Activated naive CD4-positive, alpha-beta T cell treated with anti-CD3 and anti-CD28 coated beads for 36 hours (primary cell): ENCODE measurements around the gene RGS6. TPM values are rescaled to one million over a fixed set of nuclear protein-coding genes. Genes with fewer than 3 reads are reported as not detected.

ENCODE experiments used
- CTCF ChIA-PET: fragments of 350-600 bp; sonication (Branson Sonifier 250); formaldehyde crosslinking; loops from one replicate; lab custom pipeline; 2021; ENCODE audit warnings: antibody characterized with exemption; lab: Charles Lee
- DNase-seq: peaks from one replicate; pipeline ENCODE4 v3.0.0-alpha.2; 2020
- H3K27ac Mint-ChIP-seq: one replicate; pipeline ENCODE4 v1.8.0; 2021; ENCODE audit warnings: mild to moderate bottlenecking, mixed read lengths
- H3K27me3 Mint-ChIP-seq: one replicate; pipeline ENCODE4 v1.8.0; 2021; ENCODE audit warnings: low read depth, mixed read lengths
- H3K36me3 Mint-ChIP-seq: one replicate; pipeline ENCODE4 v1.8.0; 2021; ENCODE audit warnings: low read depth, mixed read lengths
- H3K4me1 Mint-ChIP-seq: one replicate; pipeline ENCODE4 v1.8.0; 2021; ENCODE audit warnings: low read depth, mixed read lengths
- H3K4me3 Mint-ChIP-seq: one replicate; pipeline ENCODE4 v1.8.0; 2021; ENCODE audit warnings: mild to moderate bottlenecking, moderate library complexity, mixed read lengths
- H3K9me3 Mint-ChIP-seq: one replicate; pipeline ENCODE4 v1.8.0; 2021; ENCODE audit warnings: mixed read lengths
- intact Hi-C: fragments of 100-400 bp; cut with micrococcal nuclease; formaldehyde crosslinking; loops from one replicate; pipeline ENCODE4 v1.15.1; 2023
- total RNA-seq, 2 experiments: library from RNA; stranded (reverse); gene quantifications; one replicate each; pipeline ENCODE4 v1.2.3, GENCODE V29; 2021

Gene RGS6
- total RNA-seq, 2 experiments from 2014 or later = not detected

DNA sequence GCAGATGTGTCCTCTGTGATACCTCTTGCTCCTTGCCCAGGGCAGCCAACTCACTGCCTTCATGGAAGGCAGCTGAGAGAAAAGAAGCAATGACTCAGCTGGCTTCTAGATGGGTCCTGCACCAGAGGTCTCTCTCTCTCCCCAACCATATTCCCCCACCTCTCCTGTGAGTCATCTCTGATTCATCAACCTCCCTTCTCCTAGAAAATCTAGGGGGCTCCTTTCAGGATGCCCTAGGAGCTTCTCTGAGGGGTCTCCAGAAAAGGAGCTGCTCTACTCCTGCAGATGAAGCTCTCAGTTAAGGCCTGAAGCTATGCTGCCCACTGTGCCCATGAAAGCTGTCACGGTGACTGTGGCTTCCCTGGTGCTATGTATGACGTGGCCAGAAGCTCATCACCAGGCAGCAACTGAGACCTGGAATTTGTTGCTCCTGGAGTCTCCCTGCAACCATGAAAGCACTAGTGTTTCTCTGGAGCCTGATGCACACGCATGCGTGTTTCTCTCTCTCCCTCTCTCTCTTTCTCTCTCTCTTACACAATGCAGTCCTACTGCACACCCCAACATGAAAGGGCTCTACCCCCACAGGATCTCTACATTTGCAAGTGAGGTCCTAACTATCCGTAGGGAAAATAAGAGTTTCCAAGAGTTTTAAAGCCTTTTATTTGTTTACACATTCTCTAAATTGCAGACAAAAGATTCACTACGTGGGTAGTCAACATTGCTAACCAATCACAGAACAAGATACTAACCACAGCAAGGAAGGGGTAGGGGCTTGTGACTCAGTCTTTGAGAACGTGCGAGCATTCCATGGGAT lies 676.4 kb downstream of the RGS6 start:
- H3K27me3 Mint-ChIP-seq = no peaks in the 10 kb centered on the region
- no peak for DNase-seq
- no peak overlapping the region for H3K27ac Mint-ChIP-seq
- no peaks in the 10 kb centered on the region for H3K36me3 Mint-ChIP-seq
- CTCF ChIA-PET = interaction anchor here (1.2 kb wide), 1 partner anchor 95 kb away, joined by 3 read pairs; no protein-coding TSS in a partner anchor
- no peaks in the 10 kb centered on the region for H3K4me1 Mint-ChIP-seq
- H3K4me3 Mint-ChIP-seq = no peak overlapping the region
- no peaks in the 10 kb centered on the region for H3K9me3 Mint-ChIP-seq
- intact Hi-C loops = no loop called here

DNA sequence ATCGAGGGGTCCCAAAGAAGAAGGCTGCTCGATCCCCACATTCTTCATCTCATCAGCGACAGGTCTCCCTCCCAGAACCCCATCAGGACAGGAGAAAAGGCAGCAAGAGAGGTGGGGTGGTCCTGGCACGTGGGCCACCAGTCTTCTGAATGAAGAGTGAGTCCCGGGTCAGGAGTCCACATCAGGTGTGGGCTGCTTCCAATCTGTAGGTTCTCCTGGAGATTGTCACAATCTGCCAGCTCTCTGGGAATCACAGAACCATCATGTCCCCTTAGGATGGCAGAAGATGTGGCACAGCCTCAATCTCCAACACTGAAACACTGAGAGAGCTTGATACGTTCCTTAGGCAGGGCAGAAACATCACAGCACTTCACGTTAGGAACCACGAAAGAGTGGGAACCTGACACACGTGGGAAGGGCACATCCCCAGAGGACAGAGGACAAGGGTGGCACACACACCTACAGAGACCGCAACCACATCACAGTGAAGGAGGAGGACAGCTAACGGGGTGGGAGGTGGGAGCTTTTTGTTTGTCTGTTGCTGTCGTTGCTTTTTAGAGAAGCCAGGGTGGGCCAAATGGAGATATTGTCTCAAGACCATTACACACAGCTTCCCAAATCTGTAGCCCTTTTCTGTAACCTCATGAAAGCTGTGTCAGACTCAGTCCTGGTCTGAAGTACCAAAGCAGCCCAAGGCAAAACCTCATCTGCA lies 677.1 kb downstream of the RGS6 start:
- Mint-ChIP-seq H3K9me3 (no peaks in the 10 kb centered on the region), H3K27ac (no peak overlapping the region), H3K36me3 (no peaks in the 10 kb centered on the region), H3K4me1 (no peaks in the 10 kb centered on the region), H3K4me3 (no peak overlapping the region), H3K27me3 (no peaks in the 10 kb centered on the region)
- CTCF ChIA-PET = interaction anchor here (1.2 kb wide), 1 partner anchor 96 kb away, joined by 3 read pairs; no protein-coding TSS in a partner anchor
- DNase-seq = no peak
- intact Hi-C loops = no loop called here

GRCh38 chr14:72610096-72610830 lies 678.0 kb downstream of the RGS6 start:
- no peak for DNase-seq
- CTCF ChIA-PET = no interaction called here
- Mint-ChIP-seq H3K4me3 (no peak overlapping the region), H3K27ac (no peak overlapping the region), H3K27me3 (no peaks in the 10 kb centered on the region), H3K36me3 (no peaks in the 10 kb centered on the region), H3K9me3 (no peaks in the 10 kb centered on the region), H3K4me1 (no peaks in the 10 kb centered on the region)
- intact Hi-C loops = no loop called here

DNA sequence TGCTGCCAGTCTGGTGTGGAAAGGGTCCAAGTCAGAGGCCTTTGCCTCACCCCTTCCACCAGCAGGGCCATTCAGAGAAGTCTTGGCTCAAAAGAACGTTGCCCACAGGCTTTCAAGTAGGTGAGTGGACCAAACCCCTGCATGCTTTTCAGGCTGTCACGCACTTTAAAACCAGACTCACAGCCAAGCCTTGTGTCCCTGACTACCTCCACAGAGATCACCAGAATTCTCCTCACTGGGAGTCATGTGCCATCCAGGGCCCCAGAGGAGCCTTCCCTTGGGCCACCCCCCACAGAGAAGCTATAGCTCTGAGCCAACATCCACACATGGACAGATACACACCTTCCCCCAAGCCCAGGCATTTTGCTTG lies 678.6 kb downstream of the RGS6 start:
- intact Hi-C loops = no loop called here
- H3K27me3 Mint-ChIP-seq = no peaks in the 10 kb centered on the region
- H3K4me3 Mint-ChIP-seq = no peak overlapping the region
- H3K4me1 Mint-ChIP-seq = no peaks in the 10 kb centered on the region
- no peaks in the 10 kb centered on the region for H3K9me3 Mint-ChIP-seq
- H3K36me3 Mint-ChIP-seq = no peaks in the 10 kb centered on the region
- DNase-seq = no peak
- CTCF ChIA-PET = no interaction called here
- no peak overlapping the region for H3K27ac Mint-ChIP-seq

GRCh38 chr14:72611506-72611905 lies 679.3 kb downstream of the RGS6 start:
- Mint-ChIP-seq H3K36me3 (no peaks in the 10 kb centered on the region), H3K27ac (no peak overlapping the region), H3K9me3 (no peaks in the 10 kb centered on the region), H3K4me3 (no peak overlapping the region), H3K4me1 (no peaks in the 10 kb centered on the region), H3K27me3 (no peaks in the 10 kb centered on the region)
- CTCF ChIA-PET = interaction anchor here (0.6 kb wide), 1 partner anchor 10 kb away, joined by 3 read pairs; no protein-coding TSS in a partner anchor
- intact Hi-C loops = no loop called here
- DNase-seq = no peak

DNA sequence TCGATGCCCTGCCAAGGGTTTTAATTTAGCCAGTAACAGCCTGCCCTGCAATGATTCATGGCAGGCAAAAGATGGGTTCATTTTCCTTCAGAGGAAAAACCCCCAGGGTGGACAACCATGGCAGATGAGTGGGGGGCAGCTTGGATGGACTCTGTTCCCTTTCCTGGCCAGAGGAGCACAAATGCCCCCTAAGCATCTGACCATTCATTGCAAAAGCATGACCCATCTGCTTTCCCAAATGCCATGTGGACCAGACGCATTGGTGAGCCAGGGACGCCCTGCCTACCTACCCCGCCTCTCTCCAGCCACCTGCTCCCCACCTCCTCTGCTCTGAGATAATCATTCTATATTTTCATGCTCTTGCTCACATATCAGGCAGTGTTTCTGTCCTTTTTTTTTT lies 679.8 kb downstream of the RGS6 start:
- H3K4me3 Mint-ChIP-seq = no peak overlapping the region
- no peaks in the 10 kb centered on the region for H3K27me3 Mint-ChIP-seq
- H3K9me3 Mint-ChIP-seq = no peaks in the 10 kb centered on the region
- intact Hi-C loops = no loop called here
- no peaks in the 10 kb centered on the region for H3K36me3 Mint-ChIP-seq
- CTCF ChIA-PET = interaction anchor here (0.6 kb wide), 1 partner anchor 9 kb away, joined by 3 read pairs; no protein-coding TSS in a partner anchor
- no peak for DNase-seq
- no peak overlapping the region for H3K27ac Mint-ChIP-seq
- H3K4me1 Mint-ChIP-seq = no peaks in the 10 kb centered on the region

GRCh38 chr14:72613231-72613974 lies 681.2 kb downstream of the RGS6 start:
- H3K4me1 Mint-ChIP-seq = no peaks in the 10 kb centered on the region
- no peak overlapping the region for H3K4me3 Mint-ChIP-seq
- H3K27ac Mint-ChIP-seq = no peak overlapping the region
- H3K36me3 Mint-ChIP-seq = no peaks in the 10 kb centered on the region
- CTCF ChIA-PET = interaction anchor here (1.1 kb wide), 1 partner anchor 98 kb away, joined by 3 read pairs; no protein-coding TSS in a partner anchor
- no peaks in the 10 kb centered on the region for H3K9me3 Mint-ChIP-seq
- no peaks in the 10 kb centered on the region for H3K27me3 Mint-ChIP-seq
- no peak for DNase-seq
- intact Hi-C loops = no loop called here

DNA sequence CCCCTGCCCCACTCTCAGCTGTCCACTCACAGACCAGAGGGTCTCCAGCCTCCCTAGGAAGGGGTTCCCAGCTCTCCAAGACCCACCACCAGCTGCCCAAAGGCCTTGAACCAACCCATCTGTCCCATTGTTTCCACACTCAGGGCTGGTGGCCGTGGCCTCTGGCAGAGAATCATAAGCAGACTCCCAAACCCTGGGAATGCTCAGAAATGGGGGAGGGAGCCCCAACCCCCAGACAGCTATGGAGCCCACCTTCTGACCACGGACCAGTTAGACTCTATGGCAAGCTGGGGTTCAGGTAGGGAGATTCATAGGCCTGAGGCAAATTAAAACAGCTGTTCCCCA lies 681.7 kb downstream of the RGS6 start:
- no peaks in the 10 kb centered on the region for H3K4me1 Mint-ChIP-seq
- intact Hi-C loops = no loop called here
- CTCF ChIA-PET = interaction anchor here (1.1 kb wide), 1 partner anchor 98 kb away, joined by 3 read pairs; no protein-coding TSS in a partner anchor
- no peaks in the 10 kb centered on the region for H3K27me3 Mint-ChIP-seq
- no peaks in the 10 kb centered on the region for H3K9me3 Mint-ChIP-seq
- H3K36me3 Mint-ChIP-seq = no peaks in the 10 kb centered on the region
- H3K27ac Mint-ChIP-seq = no peak overlapping the region
- DNase-seq = no peak
- no peak overlapping the region for H3K4me3 Mint-ChIP-seq

- Mint-ChIP-seq H3K27me3 (no peaks in the 10 kb centered on the region), H3K4me1 (no peaks in the 10 kb centered on the region), H3K36me3 (no peaks in the 10 kb centered on the region), H3K9me3 (no peaks in the 10 kb centered on the region), H3K4me3 (no peak overlapping the region), H3K27ac (no peak overlapping the region)
- CTCF ChIA-PET = interaction anchor here (1.1 kb wide), 1 partner anchor 97 kb away, joined by 3 read pairs; no protein-coding TSS in a partner anchor
- intact Hi-C loops = no loop called here
- DNase-seq = no peak
Observed at GRCh38 chr14:72614365-72614764, 682.1 kb downstream of the RGS6 start.

GRCh38 chr14:72614891-72615415 lies 682.7 kb downstream of the RGS6 start:
- no peaks in the 10 kb centered on the region for H3K36me3 Mint-ChIP-seq
- no peaks in the 10 kb centered on the region for H3K4me1 Mint-ChIP-seq
- intact Hi-C loops = loop anchor here (1.0 kb wide), 1 partner anchor 24 kb away; no protein-coding TSS in a partner anchor
- H3K9me3 Mint-ChIP-seq = no peaks in the 10 kb centered on the region
- DNase-seq = no peak
- CTCF ChIA-PET = interaction anchor here (1.1 kb wide), 1 partner anchor 97 kb away, joined by 3 read pairs; no protein-coding TSS in a partner anchor
- no peaks in the 10 kb centered on the region for H3K27me3 Mint-ChIP-seq
- no peak overlapping the region for H3K27ac Mint-ChIP-seq
- no peak overlapping the region for H3K4me3 Mint-ChIP-seq

- Mint-ChIP-seq H3K27ac (no peak overlapping the region), H3K4me3 (no peak overlapping the region), H3K9me3 (no peaks in the 10 kb centered on the region), H3K36me3 (no peaks in the 10 kb centered on the region), H3K27me3 (no peaks in the 10 kb centered on the region), H3K4me1 (no peaks in the 10 kb centered on the region)
- DNase-seq = no peak
- CTCF ChIA-PET = no interaction called here
- intact Hi-C loops = loop anchor here (1.0 kb wide), 1 partner anchor 24 kb away; no protein-coding TSS in a partner anchor
Observed at GRCh38 chr14:72615451-72616121, 683.4 kb downstream of the RGS6 start.
